Measurements from ENCODE around the gene DYNC2H1.
A peak's percentile ranks its signal among the peaks of the same experiment; 100 is the strongest.

- TF ChIP-seq CTCF (IDR thresholded peaks at IDR 0.05) (peak in 1 of 3 experiments; percentile 53), POLR2A (IDR thresholded peaks at IDR 0.05) (no peak)
Observed at GRCh38 chr11:103326070-103326794, 217.0 kb downstream of the DYNC2H1 start.
